ENCODE results near the gene TDRD10.

- TF ChIP-seq, protein P1, sequence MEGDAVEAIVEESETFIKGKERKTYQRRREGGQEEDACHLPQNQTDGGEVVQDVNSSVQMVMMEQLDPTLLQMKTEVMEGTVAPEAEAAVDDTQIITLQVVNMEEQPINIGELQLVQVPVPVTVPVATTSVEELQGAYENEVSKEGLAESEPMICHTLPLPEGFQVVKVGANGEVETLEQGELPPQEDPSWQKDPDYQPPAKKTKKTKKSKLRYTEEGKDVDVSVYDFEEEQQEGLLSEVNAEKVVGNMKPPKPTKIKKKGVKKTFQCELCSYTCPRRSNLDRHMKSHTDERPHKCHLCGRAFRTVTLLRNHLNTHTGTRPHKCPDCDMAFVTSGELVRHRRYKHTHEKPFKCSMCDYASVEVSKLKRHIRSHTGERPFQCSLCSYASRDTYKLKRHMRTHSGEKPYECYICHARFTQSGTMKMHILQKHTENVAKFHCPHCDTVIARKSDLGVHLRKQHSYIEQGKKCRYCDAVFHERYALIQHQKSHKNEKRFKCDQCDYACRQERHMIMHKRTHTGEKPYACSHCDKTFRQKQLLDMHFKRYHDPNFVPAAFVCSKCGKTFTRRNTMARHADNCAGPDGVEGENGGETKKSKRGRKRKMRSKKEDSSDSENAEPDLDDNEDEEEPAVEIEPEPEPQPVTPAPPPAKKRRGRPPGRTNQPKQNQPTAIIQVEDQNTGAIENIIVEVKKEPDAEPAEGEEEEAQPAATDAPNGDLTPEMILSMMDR (IDR thresholded peaks at IDR 0.05), result no peak
- TF ChIP-seq POLR2A (IDR thresholded peaks at IDR 0.05), result no peak
Measured at GRCh38 chr1:154488922-154489321, 13.1 kb upstream of the TDRD10 start.
